Kasumi-1 (cell line): ENCODE measurements around the gene FAM236C.
"Not testable (repeated sequence)": the region's sequence is repeated elsewhere in the genome, so short reads cannot be mapped to it uniquely, and the experiment has no call there.

Experiments
- DNase-seq, 2 experiments: peaks; one replicate each; lab custom pipeline; 2025; lab: John Stamatoyannopoulos, UW

The FAM236C gene

DNA sequence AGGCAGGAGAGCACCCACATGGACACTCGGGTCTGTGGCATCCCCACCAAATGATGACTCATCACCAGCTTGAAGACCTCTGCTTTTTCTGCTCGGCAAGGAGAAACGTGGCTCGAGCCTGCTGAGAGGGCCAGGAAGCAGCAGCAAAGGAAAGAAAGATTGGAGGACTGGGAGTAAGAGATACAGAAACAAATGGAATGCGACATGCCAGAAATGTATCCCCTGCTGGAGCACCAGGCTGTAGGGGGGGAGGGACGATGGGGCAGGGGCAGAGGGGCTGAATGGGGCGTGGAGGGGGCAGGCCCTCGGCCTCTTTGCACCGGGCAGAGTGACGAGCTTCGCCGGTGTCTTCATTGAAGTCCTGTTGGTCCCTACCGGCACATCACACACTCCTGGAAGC lies at the start of gene FAM236C:
Gene FAM236C, plus strand, starts transcription at position 301 of the 400 bp plus-strand sequence. CDS start 100 bp downstream, outside the sequence.
- DNase-seq = not testable (repeated sequence)

- DNase-seq = not testable (repeated sequence)
These were observed 29.5 kb upstream of the FAM236C start for GRCh38 chrX:72882898-72883297.

GRCh38 chrX:72889740-72890139 lies 22.7 kb upstream of the FAM236C start:
- DNase-seq = not testable (repeated sequence)

- not testable (repeated sequence) for DNase-seq
These were observed 3.7 kb downstream of the FAM236C start for GRCh38 chrX:72916096-72916495.

GRCh38 chrX:72932283-72932682 lies 19.9 kb downstream of the FAM236C start:
- DNase-seq = not testable (repeated sequence)

DNA sequence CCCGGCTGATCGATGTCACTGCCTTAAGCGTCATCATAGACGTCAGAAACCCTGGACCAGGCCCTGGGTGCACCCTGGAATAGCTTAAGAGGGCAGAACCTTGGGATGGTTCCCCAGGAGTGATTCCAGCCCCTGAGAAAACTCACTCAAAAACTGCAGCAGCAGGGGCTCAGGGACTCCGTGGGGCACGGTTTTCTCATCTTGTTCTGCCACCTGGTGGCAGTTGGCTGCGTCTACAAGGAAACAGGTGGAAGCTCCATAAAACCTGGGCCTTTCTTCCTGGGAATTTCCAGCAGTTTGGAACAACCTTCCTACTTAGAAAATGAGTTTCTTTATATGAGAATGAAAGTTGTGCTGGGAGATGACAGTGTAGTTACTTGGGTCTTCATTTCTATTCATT lies 24.0 kb downstream of the FAM236C start:
- DNase-seq = not testable (repeated sequence)

DNA sequence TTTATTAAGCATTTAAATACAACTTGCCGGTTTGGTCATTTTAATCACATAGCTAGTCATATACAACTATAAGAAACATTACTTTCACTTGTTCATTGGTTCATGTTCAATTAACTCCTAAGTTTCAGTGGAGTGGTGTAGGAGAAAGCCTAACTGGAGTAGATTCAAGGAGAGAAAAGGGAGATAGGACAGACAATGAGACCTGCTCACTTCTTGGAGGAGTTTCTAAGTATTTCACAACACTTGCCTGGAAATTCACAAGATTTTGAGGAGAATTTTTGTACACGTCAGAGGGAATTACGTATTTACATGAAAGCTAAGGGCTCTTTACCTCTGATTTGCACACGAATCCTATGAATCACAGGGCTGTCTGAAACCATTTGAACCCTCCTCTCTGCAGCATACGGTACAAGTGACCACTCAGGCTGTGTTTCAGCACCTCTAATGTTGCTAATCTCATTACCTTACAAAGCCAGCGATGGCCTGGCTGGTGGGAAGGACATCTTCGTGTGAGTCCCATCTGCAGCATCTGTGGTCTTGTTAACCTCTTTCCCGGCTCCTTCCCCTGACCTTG lies 24.6 kb downstream of the FAM236C start:
- not testable (repeated sequence) for DNase-seq

GRCh38 chrX:72937906-72938305 lies 25.5 kb downstream of the FAM236C start, which contains the start of gene FAM236A:
TSS of gene FAM236A (plus strand) at chrX:72938206. CDS start at chrX:72938263, 57 bp downstream.
- not testable (repeated sequence) for DNase-seq

GRCh38 chrX:72942272-72942671 lies 29.9 kb downstream of the FAM236C start:
- not testable (repeated sequence) for DNase-seq

DNA sequence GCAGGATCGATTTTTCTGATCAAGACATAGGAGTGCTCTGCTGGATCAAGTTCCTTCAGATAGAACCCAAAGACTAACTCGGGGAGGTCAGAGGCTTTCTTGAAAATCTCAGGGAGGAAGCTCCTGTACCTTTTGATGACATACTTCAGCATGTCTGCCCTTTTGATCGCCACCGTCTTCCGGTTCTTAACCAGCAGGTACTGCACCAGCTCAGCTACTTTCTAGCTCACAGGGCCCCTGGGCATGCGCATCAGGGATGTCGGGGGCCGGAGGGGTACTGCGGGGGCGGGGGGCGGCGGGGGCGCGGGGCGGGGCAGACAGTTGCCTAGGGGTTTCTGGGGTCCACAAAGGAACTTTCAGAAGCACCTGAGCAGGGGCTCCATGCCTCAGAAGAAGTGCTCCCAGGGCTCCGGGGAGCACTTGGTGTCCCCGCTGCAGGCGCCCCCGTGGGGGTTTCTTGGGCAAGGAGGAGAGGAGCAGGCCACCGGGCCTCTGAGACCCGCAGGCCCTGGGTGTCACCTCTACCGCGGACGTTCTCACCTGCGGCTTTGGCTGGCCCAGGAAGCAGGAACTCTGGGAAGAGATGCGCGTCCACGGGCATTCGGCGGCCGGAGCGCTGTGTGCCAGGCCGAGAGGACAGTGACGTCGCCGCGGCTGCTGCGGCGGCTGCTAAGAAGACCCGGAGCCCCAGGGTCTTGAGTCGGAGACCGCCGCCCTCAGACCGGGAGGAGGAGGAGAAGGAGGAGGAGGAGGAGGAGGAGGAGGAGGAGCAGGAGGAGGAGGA lies 30.8 kb downstream of the FAM236C start:
- DNase-seq = not testable (repeated sequence)

DNA sequence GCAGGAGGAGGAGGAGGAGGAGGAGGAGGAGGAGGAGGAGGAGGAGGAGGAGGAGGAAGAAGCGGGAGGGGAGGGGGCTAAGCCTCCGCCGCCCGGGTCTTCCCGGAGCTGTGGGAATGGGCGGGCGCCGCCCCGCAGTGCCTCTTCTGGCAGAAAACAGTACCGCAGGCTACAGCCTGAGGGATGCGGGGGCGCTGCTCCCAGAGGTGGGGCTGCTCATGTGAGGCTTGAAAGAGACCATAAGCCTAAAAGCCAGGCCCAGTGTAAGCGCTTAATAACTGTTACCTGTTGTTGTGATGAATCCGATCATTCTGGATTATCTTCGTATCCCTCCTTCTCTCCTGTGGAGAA lies 31.4 kb downstream of the FAM236C start, which contains the start of gene DMRTC1:
Gene DMRTC1, minus strand, starts transcription at position 19 of the 351 bp plus-strand sequence. CDS start 68,143 bp downstream, outside the sequence.
- not testable (repeated sequence) for DNase-seq

- not testable (repeated sequence) for DNase-seq
These were observed 47.6 kb downstream of the FAM236C start for GRCh38 chrX:72959971-72960370.
